Dedifferentiated amniotic fluid mesenchymal stem cell (primary cell): ENCODE data around the gene TRUB1.

Source experiments
- DNase-seq: peaks from one replicate; pipeline ENCODE4 v3.0.0-alpha.2; 2016; ENCODE audit errors: extremely low spot score

The TRUB1 gene

DNA sequence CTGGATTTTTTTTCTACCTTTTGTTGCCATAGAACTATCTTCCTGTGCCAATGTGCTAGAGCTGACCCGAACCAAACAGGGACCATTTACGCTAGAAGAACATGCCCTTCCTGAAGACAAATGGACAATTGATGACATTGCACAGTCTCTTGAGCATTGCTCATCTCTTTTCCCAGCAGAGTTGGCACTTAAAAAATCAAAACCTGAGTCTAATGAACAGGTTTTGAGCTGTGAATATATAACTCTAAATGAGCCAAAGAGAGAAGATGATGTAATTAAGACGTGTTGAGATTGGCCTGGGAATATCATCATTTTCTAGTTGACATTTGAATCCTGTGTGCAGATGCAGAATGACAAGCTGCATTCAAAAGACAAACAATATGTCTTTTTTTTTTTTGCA is 37.1 kb downstream of the TRUB1 start:
- no peak for DNase-seq

DNA sequence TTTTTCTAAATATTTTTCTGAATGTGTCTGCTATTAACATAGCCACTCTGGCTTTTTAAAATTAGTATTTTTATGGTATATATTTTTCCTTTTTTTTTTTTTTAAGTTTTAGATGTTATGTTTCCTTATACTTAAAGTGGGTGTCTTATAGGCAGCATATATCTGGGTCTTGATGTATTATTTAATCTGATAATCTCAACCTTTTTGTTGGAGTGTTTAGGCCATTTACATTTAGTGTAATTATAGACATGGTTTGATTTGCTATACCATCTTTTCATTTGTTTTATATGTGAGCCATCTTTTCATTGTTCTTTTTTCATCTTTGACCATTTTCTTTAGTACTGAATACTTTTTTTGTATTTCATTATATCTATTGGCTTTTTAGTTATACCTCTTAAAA is 45.0 kb downstream of the TRUB1 start:
- no peak for DNase-seq

DNA sequence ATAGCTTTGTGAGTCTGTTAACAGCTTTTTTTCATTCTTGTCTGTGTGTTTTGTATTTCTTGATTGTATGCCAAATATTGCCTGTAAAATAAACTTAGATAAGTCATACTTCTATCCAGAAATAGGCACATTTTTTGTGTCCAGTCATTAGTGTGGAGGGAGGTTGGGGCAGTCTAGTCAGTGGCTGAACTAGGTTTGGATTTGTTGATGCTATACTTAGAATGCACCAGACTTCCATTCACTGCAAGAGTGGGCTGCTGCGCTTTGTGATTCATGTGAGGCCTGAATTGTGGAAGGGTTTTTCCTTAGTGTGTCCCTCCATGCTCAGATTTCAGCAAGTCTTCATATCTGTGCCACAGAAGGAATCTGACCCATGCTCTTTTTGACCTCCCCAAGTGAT is 50.0 kb downstream of the TRUB1 start:
- DNase-seq = peak; percentile 26

GRCh38 chr10:114990586-114990985 is 52.6 kb downstream of the TRUB1 start:
- DNase-seq = no peak

- no peak for DNase-seq
Measured at GRCh38 chr10:114990991-114991390, 53.0 kb downstream of the TRUB1 start.

DNA sequence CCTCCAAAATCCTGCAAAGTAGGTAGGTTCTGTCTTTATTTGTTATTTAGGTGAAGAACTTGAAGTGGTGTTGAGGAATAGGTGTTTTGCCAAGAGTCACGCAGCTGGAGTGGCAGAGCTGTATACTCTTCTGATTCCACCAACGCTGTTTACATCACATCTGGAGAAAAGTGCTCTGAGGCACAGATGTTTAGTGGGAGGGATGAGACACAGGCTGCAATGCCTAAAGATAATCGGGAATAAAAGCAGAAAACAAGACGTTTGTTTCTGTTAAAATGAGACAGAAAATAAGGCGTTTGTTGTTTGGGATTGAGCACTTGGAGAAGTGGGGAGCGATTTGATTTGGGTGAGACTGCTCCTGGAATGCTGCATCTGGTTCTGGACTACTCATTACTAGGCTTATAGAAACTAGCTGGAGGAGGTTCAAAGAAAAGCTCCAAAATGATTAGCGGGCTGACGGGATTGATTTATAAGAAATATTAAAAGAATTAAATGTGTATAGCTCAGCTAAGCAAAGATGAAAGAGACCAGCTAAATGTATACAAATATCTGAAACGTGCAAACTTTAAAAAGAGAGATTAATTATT is 54.3 kb downstream of the TRUB1 start:
- DNase-seq = no peak

DNA sequence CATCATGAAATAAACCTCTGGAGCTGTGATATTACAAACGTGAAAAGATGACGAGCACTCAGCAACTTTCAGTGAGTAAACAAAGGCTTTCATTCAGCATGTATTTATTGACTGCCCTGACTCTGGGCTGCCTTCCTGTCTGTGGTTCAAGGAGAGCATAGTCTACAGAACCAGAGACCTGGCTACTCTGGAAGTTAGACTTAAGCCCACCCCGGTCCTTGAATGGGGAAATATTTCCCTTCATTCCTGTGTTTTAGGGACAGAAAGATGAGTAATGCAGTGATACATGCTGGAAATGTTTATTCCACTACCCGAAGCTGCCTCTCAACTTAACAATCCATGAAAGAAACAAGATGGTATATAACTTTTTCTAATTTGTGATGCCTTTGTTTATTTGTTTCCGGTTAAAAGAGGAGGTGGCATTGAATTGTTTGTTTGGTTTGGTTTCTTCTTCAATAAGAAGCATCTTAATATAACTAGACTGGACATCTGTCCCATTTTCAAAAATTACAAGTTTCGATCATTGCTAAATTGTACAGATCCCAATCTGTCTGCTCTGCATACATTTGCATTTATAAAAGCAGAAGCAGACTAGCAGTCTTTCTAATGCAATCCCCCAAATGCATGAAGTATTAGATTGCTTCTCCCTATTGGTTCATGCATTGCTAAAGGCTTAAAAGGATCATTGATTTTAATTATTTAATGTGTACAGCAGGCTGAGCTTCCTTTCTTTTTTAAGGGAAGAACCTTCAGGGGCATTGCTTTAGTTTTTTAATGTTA is 57.7 kb downstream of the TRUB1 start:
- peak; percentile 24 for DNase-seq

GRCh38 chr10:114996542-114996941 is 58.5 kb downstream of the TRUB1 start:
- peak; percentile 37 for DNase-seq

GRCh38 chr10:114998993-114999392 is 61.0 kb downstream of the TRUB1 start:
- DNase-seq = no peak

GRCh38 chr10:115001506-115002381 is 63.7 kb downstream of the TRUB1 start:
- no peak for DNase-seq

DNA sequence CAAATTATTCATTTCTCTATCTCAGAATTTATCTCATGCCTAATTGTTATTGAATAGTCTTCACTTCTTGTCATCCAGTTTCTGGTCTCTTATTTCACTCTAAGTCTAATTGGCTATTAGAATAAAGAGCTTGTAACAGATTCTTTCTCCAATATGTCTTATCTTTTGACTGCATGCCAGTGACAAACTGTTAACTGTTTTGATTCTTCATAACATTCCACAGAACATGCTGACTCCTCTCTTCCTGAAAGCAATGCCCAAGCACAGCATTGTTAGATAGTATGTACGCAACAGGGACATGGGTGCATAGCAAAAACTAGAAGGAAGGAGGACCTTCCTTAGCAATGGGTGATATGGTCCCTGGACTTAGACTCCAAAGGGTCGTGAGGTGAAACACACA is 65.4 kb downstream of the TRUB1 start:
- DNase-seq = no peak

DNA sequence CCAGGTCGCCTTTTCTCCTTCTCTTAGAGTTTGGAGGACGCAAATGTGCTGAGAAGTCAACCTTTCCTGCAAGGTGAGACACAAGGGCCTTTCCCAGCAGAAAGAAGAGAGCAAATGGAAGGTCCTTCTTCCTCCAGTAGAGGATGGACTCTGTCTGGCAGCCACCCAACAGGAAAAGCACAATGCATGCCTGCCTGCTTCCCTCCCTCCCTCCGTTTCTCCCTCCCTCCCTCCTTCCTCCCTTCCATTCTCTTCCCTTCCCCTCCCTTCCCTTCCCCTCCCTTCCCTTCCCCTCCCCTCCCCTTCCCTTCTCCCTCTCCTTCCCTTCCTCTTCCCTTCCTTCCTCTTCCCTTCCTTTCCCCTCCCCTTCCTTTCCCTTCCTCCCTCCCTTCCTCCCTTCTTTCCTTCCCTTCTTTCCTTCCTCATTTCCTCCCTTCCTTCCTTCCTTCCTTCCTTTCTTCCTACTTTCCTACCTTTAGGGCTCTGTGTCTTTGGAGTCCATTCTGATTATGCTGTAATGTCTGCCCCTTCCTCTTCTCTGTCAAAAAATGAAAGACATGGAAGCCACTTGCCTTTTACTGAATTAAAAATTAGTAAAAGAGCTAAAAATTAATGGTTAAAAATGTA is 66.4 kb downstream of the TRUB1 start:
- no peak for DNase-seq

GRCh38 chr10:115005771-115006170 is 67.8 kb downstream of the TRUB1 start:
- DNase-seq = no peak

- no peak for DNase-seq
Measured at GRCh38 chr10:115018185-115018931, 80.4 kb downstream of the TRUB1 start.

- no peak for DNase-seq
Measured at GRCh38 chr10:115020449-115020848, 82.5 kb downstream of the TRUB1 start.

- DNase-seq = no peak
Measured at GRCh38 chr10:115022733-115023132, 84.7 kb downstream of the TRUB1 start.

- DNase-seq = no peak
Measured at GRCh38 chr10:115023715-115024114, 85.7 kb downstream of the TRUB1 start.

GRCh38 chr10:115024371-115024770 is 86.4 kb downstream of the TRUB1 start:
- DNase-seq = no peak

DNA sequence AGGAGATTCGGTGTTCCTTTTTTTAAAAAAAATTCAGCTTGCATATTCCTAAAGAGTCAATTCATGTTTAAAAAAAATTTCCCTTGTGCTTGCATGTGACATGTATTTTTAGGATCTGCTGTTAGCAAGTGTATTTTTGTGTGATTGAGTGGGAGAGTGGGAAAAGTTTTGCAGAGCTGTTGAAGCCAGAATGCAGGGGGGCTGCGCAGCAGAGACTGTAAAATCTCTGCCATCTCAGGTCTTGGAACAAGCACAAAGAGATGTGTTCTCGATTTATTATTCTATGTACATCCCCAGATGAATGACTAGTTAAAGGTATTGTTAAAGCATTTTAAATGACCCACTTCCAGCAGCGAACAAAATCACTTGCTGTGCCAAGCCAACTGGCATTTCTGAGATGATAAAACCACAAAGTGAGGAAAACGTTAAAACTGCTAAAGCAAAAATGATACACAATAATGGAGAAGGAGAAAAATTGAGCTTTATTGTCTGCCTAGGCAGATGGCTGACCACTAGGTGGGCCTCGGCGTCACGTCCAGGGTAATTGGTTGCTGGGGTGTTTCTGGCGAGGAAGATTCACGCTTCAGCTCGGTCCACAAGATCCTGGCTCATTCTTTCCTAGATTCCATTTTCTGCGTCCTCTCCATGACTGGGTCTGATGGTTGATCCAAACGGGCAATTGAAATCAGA is 88.2 kb downstream of the TRUB1 start:
- DNase-seq = no peak

- no peak for DNase-seq
Measured at GRCh38 chr10:115026746-115027140, 88.7 kb downstream of the TRUB1 start.
